Measurements from ENCODE around the gene KCND2. TPM values are rescaled to one million over a fixed set of nuclear protein-coding genes. Genes with fewer than 3 reads are reported as not detected.

KCND2 gene
- total RNA-seq, 1 donor from 2014 or later: 2.9 TPM

DNA sequence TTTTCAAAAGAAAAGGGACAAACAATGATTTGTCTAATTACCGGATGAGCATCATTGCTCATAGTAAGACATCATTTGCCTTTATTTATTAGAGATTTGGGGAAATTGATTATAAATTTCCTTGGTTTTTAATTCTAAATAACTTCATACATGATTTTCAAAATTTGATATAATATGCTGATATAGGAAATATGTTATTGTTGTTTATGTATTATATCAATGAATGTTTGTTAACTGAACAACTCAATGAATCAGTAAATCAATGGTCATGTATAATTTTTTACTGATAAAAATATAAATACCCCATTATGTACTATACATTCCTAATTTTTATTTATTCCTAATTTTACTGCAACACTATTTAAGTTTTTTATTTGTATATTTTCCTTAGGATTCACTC, 327.6 kb downstream of the KCND2 start:
- Histone ChIP-seq H3K27ac (no peak overlapping the region), H3F3A (ENCODE audit: low read depth) (no peaks in the 10 kb centered on the region), H3K4me1 (no peaks in the 10 kb centered on the region), H3K4me3 (no peak overlapping the region), H2AFZ (replicated peaks) (no peak overlapping the region), H3K79me2 (ENCODE audit: low read depth) (no peaks in the 10 kb centered on the region), H3K9ac (no peak overlapping the region), H3K36me3 (no peaks in the 10 kb centered on the region), H3K9me3 (ENCODE audit: low read depth) (no peaks in the 10 kb centered on the region), H3K4me2 (no peak overlapping the region), H4K20me1 (ENCODE audit: low read depth) (no peaks in the 10 kb centered on the region), H3K27me3 (no peaks in the 10 kb centered on the region)
- Mint-ChIP-seq H3K4me1 (no peaks in the 10 kb centered on the region), H3K36me3 (no peaks in the 10 kb centered on the region), H3K27ac (no peak overlapping the region), H3K9me3 (no peaks in the 10 kb centered on the region), H3K4me3 (no peak overlapping the region), H3K27me3 (ENCODE audit: insufficient read depth, low read depth) (no peaks in the 10 kb centered on the region)
- no peak for DNase-seq (ENCODE audit: low spot score)
- TF ChIP-seq EZH2 (IDR thresholded peaks at IDR 0.05) (no peak), EZH2phosphoT487 (IDR thresholded peaks at IDR 0.05) (no peak)

DNA sequence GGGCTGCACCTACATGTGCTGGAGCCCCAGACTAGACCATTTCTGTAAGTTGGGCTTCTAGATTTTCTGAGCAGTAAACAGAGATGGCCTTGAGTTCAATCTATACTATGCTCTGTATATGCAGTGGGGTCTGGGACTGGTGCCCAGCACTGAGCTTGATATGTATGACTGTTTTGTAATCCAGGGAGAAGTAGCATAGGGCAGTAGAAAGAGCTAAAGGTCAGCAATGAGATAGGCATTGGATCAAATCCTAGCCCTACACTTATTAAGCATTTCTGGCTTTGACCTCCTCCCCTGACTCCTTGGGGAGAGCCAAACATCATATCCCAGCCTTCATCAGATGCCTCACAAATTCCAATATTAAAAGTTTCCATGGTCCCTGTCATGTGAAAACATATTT, 330.4 kb downstream of the KCND2 start:
- no peak overlapping the region for H3K27ac Mint-ChIP-seq
- Histone ChIP-seq H3K36me3 (no peaks in the 10 kb centered on the region), H3K9me3 (ENCODE audit: low read depth) (no peaks in the 10 kb centered on the region), H3K9ac (no peak overlapping the region), H3K4me3 (no peak overlapping the region), H3K27ac (no peak overlapping the region), H2AFZ (replicated peaks) (no peak overlapping the region), H3K4me1 (no peaks in the 10 kb centered on the region), H4K20me1 (ENCODE audit: low read depth) (no peaks in the 10 kb centered on the region), H3K4me2 (no peak overlapping the region), H3K27me3 (no peaks in the 10 kb centered on the region), H3F3A (ENCODE audit: low read depth) (no peaks in the 10 kb centered on the region), H3K79me2 (ENCODE audit: low read depth) (no peaks in the 10 kb centered on the region)
- H3K4me1 Mint-ChIP-seq: no peaks in the 10 kb centered on the region
- no peak for DNase-seq (ENCODE audit: low spot score)
- no peaks in the 10 kb centered on the region for H3K27me3 Mint-ChIP-seq (ENCODE audit: insufficient read depth, low read depth)
- no peak overlapping the region for H3K4me3 Mint-ChIP-seq
- TF ChIP-seq EZH2 (IDR thresholded peaks at IDR 0.05): no peak
- TF ChIP-seq EZH2phosphoT487 (IDR thresholded peaks at IDR 0.05): no peak
- TF ChIP-seq, protein P1, sequence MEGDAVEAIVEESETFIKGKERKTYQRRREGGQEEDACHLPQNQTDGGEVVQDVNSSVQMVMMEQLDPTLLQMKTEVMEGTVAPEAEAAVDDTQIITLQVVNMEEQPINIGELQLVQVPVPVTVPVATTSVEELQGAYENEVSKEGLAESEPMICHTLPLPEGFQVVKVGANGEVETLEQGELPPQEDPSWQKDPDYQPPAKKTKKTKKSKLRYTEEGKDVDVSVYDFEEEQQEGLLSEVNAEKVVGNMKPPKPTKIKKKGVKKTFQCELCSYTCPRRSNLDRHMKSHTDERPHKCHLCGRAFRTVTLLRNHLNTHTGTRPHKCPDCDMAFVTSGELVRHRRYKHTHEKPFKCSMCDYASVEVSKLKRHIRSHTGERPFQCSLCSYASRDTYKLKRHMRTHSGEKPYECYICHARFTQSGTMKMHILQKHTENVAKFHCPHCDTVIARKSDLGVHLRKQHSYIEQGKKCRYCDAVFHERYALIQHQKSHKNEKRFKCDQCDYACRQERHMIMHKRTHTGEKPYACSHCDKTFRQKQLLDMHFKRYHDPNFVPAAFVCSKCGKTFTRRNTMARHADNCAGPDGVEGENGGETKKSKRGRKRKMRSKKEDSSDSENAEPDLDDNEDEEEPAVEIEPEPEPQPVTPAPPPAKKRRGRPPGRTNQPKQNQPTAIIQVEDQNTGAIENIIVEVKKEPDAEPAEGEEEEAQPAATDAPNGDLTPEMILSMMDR (IDR thresholded peaks at IDR 0.05): no peak
- no peaks in the 10 kb centered on the region for H3K36me3 Mint-ChIP-seq
- no peaks in the 10 kb centered on the region for H3K9me3 Mint-ChIP-seq

DNA sequence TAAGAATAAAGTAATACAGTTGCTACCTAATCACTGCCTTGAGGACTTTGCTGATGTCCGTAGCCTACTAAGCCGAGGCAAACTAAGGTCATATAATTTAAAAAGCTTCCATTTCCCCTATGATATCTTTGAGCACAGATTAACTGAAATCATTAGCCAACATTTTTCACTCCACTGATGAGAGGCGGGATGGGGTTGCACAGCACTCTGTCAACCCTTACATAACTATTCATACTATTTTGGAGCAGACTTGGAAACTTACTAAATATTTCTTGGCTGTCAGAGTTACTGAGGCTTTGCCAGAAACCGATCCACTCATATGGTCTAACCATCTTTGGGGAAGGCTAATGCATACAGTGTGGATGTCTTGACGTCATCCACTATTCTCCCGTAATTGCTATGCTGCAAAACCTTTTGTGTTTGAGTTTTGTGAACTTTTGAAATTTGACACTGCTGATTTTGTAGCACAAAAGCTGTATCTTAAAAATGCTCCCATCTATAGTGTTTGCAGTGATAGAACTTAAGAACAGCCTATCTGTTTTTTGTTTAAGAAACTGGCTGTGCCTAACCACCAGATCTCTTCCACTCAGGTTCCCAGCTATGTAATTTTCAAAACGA, 336.3 kb downstream of the KCND2 start:
- no peaks in the 10 kb centered on the region for H3F3A ChIP-seq (ENCODE audit: low read depth)
- no peak overlapping the region for H2AFZ ChIP-seq (replicated peaks)
- no peaks in the 10 kb centered on the region for H3K27me3 ChIP-seq
- no peaks in the 10 kb centered on the region for H3K4me1 Mint-ChIP-seq
- H3K79me2 ChIP-seq (ENCODE audit: low read depth): no peaks in the 10 kb centered on the region
- H3K9me3 ChIP-seq (ENCODE audit: low read depth): no peaks in the 10 kb centered on the region
- H3K27ac ChIP-seq: no peak overlapping the region
- no peaks in the 10 kb centered on the region for H3K9me3 Mint-ChIP-seq
- TF ChIP-seq, protein P1 (IDR thresholded peaks at IDR 0.05): no peak
- TF ChIP-seq EZH2phosphoT487 (IDR thresholded peaks at IDR 0.05) (no peak), EZH2 (IDR thresholded peaks at IDR 0.05) (no peak)
- no peak overlapping the region for H3K9ac ChIP-seq
- H4K20me1 ChIP-seq (ENCODE audit: low read depth): no peaks in the 10 kb centered on the region
- no peaks in the 10 kb centered on the region for H3K4me1 ChIP-seq
- no peaks in the 10 kb centered on the region for H3K27me3 Mint-ChIP-seq (ENCODE audit: insufficient read depth, low read depth)
- no peaks in the 10 kb centered on the region for H3K36me3 Mint-ChIP-seq
- H3K4me3 Mint-ChIP-seq: no peak overlapping the region
- H3K27ac Mint-ChIP-seq: no peak overlapping the region
- DNase-seq (ENCODE audit: low spot score): no peak
- no peak overlapping the region for H3K4me3 ChIP-seq
- H3K36me3 ChIP-seq: no peaks in the 10 kb centered on the region
- H3K4me2 ChIP-seq: no peak overlapping the region

DNA sequence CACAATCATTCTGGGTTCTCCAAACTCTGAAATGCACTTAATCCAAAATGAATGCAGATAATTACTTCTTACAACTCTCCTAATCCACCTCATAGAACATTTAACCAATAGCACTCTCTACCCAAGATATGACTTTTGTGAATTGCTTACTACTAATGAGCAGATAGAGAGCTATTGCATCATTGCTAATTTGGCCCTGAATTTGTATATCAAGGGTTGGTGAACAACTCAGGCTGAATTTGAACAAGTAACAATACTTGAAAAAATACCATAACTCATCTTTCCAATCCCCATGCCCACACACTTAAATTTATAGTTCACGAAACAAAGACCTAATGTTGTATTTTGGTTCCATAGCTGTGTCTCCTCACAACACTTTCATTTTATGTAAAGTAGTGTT, 339.0 kb downstream of the KCND2 start:
- no peaks in the 10 kb centered on the region for H3K36me3 Mint-ChIP-seq
- no peaks in the 10 kb centered on the region for H3K9me3 ChIP-seq (ENCODE audit: low read depth)

More for the DNA sequence above, 339.0 kb downstream of the KCND2 start:
- TF ChIP-seq EZH2 (IDR thresholded peaks at IDR 0.05): no peak
- no peak for TF ChIP-seq EZH2phosphoT487 (IDR thresholded peaks at IDR 0.05)
- TF ChIP-seq, protein P1 (IDR thresholded peaks at IDR 0.05): no peak
- H3K4me1 Mint-ChIP-seq: no peaks in the 10 kb centered on the region
- Histone ChIP-seq H3K4me2 (no peak overlapping the region), H3K9ac (no peak overlapping the region), H3K27me3 (no peaks in the 10 kb centered on the region), H2AFZ (replicated peaks) (no peak overlapping the region), H3K36me3 (no peaks in the 10 kb centered on the region), H4K20me1 (ENCODE audit: low read depth) (no peaks in the 10 kb centered on the region), H3K79me2 (ENCODE audit: low read depth) (no peaks in the 10 kb centered on the region), H3K4me3 (no peak overlapping the region), H3K27ac (no peak overlapping the region), H3K4me1 (no peaks in the 10 kb centered on the region), H3F3A (ENCODE audit: low read depth) (no peaks in the 10 kb centered on the region)
- no peak overlapping the region for H3K27ac Mint-ChIP-seq
- no peaks in the 10 kb centered on the region for H3K9me3 Mint-ChIP-seq
- DNase-seq (ENCODE audit: low spot score): no peak
- H3K4me3 Mint-ChIP-seq: no peak overlapping the region
- H3K27me3 Mint-ChIP-seq (ENCODE audit: insufficient read depth, low read depth): no peaks in the 10 kb centered on the region
